ENCODE measurements around the gene GPR108.

Gene GPR108

DNA sequence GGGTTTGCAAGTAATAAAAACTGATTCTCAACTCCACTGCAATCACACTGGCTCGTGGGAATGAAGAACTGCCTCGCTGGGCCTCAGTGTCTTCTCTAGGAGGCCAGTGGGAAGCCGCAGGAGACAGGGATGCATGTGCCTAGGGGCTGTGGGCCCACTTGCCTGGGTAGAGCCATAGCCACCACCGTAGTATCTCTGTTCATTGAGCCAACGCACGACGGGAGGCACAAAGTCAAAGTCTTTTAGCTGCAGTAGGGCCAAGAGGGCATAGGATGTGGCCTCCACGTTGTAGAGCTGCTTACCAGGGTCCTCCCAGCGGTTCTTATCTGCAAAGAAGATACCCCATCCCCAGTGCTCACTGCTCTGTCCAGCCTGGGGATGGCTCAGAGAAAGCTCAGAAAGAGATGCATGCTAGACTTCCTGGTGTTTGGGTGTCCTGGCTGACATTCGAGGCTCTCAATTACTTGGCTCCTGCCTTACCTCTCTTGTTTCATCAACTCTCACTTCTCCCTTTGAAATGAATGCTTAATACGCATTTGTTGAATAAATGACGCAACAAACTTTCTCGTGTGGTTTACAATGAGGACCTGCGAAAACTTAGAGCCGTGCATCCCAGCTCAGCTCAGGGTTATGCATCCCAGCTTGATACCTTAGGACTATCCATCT is 51.3 kb downstream of the GPR108 start:
- no peaks in the 10 kb centered on the region for H3K27me3 ChIP-seq (ENCODE audit: control insufficient read depth, insufficient read depth, low read length)
- no peak overlapping the region for H3K9ac ChIP-seq (ENCODE audit: low read length)
- no peaks in the 10 kb centered on the region for H3K4me1 ChIP-seq (ENCODE audit: control insufficient read depth, insufficient read depth, low read length)
- H3K9me3 ChIP-seq (ENCODE audit: control insufficient read depth, low read length): no peaks in the 10 kb centered on the region
- H3K36me3 ChIP-seq (ENCODE audit: control insufficient read depth, insufficient read depth, low read length): no peaks in the 10 kb centered on the region
- no peak overlapping the region for H3K4me3 ChIP-seq (ENCODE audit: low read length)

DNA sequence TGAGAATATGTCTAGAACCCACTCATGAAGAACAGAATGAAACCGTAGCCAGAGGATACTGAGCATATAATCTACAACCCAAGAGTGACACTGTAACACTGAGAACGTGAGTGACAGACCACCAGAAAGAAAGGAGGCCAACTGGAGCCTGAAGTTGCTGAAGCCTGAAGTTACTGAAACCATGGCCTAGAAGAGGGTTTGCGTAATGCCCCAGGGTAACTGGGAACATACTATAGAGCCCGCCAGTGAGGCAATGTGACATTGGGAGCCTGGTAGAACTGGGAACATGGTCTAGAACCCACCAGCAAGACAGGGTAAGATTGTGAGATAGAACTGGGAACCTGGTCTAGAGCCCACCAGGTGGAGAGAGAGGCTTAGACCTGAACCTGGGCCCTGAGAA is 51.9 kb downstream of the GPR108 start:
- Histone ChIP-seq H3K9me3 (ENCODE audit: control insufficient read depth, low read length) (no peaks in the 10 kb centered on the region), H3K36me3 (ENCODE audit: control insufficient read depth, insufficient read depth, low read length) (no peaks in the 10 kb centered on the region), H3K4me1 (ENCODE audit: control insufficient read depth, insufficient read depth, low read length) (no peaks in the 10 kb centered on the region), H3K4me3 (ENCODE audit: low read length) (no peak overlapping the region), H3K27me3 (ENCODE audit: control insufficient read depth, insufficient read depth, low read length) (no peaks in the 10 kb centered on the region), H3K9ac (ENCODE audit: low read length) (no peak overlapping the region)

DNA sequence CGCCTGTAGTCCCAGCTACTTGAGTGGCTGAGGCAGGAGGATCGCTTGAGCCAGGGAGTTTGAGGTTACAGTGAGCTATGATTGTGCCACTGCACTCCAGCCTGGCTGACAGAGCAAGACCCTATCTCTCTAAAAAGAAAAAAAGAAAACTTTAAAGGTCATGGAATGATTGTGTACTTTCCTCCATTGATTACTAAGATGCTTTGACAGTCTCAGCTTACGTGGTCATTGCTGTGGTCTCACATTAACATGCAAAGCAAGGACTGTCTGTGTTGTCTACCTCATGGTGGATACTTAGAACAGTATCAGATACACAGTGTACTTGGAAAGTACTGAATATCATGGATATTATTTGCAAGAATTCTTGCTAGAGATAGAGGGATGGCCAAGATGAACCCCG is 53.4 kb downstream of the GPR108 start:
- Histone ChIP-seq H3K9me3 (ENCODE audit: control insufficient read depth, low read length) (no peaks in the 10 kb centered on the region), H3K4me1 (ENCODE audit: control insufficient read depth, insufficient read depth, low read length) (no peaks in the 10 kb centered on the region), H3K4me3 (ENCODE audit: low read length) (no peak overlapping the region), H3K9ac (ENCODE audit: low read length) (no peak overlapping the region), H3K36me3 (ENCODE audit: control insufficient read depth, insufficient read depth, low read length) (no peaks in the 10 kb centered on the region), H3K27me3 (ENCODE audit: control insufficient read depth, insufficient read depth, low read length) (no peaks in the 10 kb centered on the region)

DNA sequence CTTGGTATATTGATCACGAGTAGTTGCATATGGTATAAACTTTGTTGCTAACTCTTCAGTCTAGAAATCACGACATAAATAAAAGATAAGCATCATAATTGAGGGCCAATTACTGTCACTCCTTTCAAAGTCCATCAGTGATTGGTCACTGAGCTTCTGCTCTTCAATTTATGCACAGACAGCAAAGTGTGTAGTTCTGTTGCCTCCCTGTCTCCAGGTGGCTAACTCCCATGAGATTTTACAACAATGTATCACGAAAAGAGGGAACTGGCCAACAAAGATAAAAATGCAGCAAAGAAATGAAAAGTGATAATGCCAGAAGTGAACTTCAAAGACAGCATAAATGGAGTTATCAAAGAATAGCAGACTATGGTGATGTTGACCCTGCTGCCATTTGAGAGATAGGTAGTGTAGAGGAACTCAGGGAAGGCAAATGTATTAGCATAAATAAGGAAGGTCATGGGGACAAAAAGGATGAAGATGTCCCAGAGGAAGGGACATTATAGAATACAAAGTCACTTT is 54.7 kb downstream of the GPR108 start:
- H3K4me1 ChIP-seq (ENCODE audit: control insufficient read depth, insufficient read depth, low read length): no peaks in the 10 kb centered on the region
- H3K4me3 ChIP-seq (ENCODE audit: low read length): no peak overlapping the region
- H3K9me3 ChIP-seq (ENCODE audit: control insufficient read depth, low read length): no peaks in the 10 kb centered on the region
- no peaks in the 10 kb centered on the region for H3K27me3 ChIP-seq (ENCODE audit: control insufficient read depth, insufficient read depth, low read length)
- H3K36me3 ChIP-seq (ENCODE audit: control insufficient read depth, insufficient read depth, low read length): no peaks in the 10 kb centered on the region
- no peak overlapping the region for H3K9ac ChIP-seq (ENCODE audit: low read length)

DNA sequence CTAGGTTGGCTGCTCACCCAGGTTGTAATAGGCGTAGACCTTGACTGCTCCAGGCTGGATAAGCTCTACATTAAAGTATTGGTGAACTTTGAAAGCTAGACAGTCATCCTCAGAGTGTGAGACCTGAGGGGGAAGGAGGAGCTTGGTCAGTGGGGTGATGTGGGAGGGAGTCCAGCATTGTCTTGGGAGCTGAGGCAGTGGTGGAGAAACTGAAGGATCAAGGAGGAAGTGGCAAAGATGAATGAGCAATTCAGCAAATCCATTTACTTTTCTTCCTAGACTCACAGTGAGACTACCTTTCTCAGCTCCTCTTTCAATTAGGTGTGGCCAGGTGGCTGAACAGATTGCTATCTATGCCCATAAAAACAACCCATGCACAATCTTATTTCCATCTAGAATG is 57.2 kb downstream of the GPR108 start:
- H3K9me3 ChIP-seq (ENCODE audit: control insufficient read depth, low read length): no peaks in the 10 kb centered on the region
- H3K36me3 ChIP-seq (ENCODE audit: control insufficient read depth, insufficient read depth, low read length): no peaks in the 10 kb centered on the region
- H3K27me3 ChIP-seq (ENCODE audit: control insufficient read depth, insufficient read depth, low read length): no peaks in the 10 kb centered on the region
- no peaks in the 10 kb centered on the region for H3K4me1 ChIP-seq (ENCODE audit: control insufficient read depth, insufficient read depth, low read length)
- H3K4me3 ChIP-seq (ENCODE audit: low read length): no peak overlapping the region
- H3K9ac ChIP-seq (ENCODE audit: low read length): no peak overlapping the region
